HepG2 (cell line): ENCODE results near the gene TGFBR1. TPM values are rescaled to one million over a fixed set of nuclear protein-coding genes. Genes with fewer than 3 reads are reported as not detected.

Source experiments
- EP300 ChIP-seq, 3 experiments: sonication (generic) in 1 of 3; formaldehyde crosslinking in 1 of 3; IDR thresholded peaks; 2 replicates each; pipeline versions ENCODE4 v1.5.1 to v1.6.1; 2011 to 2020; ENCODE audit warnings: low read depth in 2 of 3, low read length in 2 of 3, borderline replicate concordance in 1 of 3, improper control_type of control experiment in 1 of 3, mild to moderate bottlenecking in 1 of 3, missing genetic modification reagents in 1 of 3, moderate library complexity in 1 of 3
- KLF12 ChIP-seq: sonication (generic); formaldehyde crosslinking; IDR thresholded peaks from 2 replicates; pipeline ENCODE4 v1.4.0; 2020; ENCODE audit warnings: missing genetic modification reagents, borderline replicate concordance
- NCOA1 ChIP-seq: sonication (generic); formaldehyde crosslinking; IDR thresholded peaks from 2 replicates; pipeline ENCODE4 v1.9.0; 2021; ENCODE audit warnings: missing genetic modification reagents
- NFE2 ChIP-seq: sonication (generic); formaldehyde crosslinking; IDR thresholded peaks from 2 replicates; pipeline ENCODE4 v1.4.0; 2020; ENCODE audit warnings: missing genetic modification reagents
- NFKB2 ChIP-seq: sonication (generic); formaldehyde crosslinking; IDR thresholded peaks from 2 replicates; pipeline ENCODE4 v1.4.0; 2020; ENCODE audit warnings: missing genetic modification reagents, borderline replicate concordance
- NFYC ChIP-seq: IDR thresholded peaks from 2 replicates; pipeline ENCODE4 v1.6.1; 2016; ENCODE audit warnings: missing genetic modification reagents, missing compliant biosample characterization
- NR2F1 ChIP-seq, 2 experiments: fragments of 450-650 bp in 1 of 2; formaldehyde crosslinking in 1 of 2; IDR thresholded peaks; 2 replicates each; pipeline versions ENCODE4 v1.5.0 to v1.6.1; 2016 to 2020; ENCODE audit warnings: mild to moderate bottlenecking in 1 of 2, missing compliant biosample characterization in 1 of 2, missing genetic modification reagents in 1 of 2, moderate library complexity in 1 of 2
- PLRG1 ChIP-seq: fragments of 450-650 bp; conservative IDR thresholded peaks from 2 replicates; pipeline ENCODE4 v1.6.1; 2016
- SALL1 ChIP-seq: sonication (generic); formaldehyde crosslinking; IDR thresholded peaks from 2 replicates; pipeline ENCODE4 v1.8.0; 2022; ENCODE audit warnings: mild to moderate bottlenecking, missing genetic modification reagents
- SP2 ChIP-seq: sonication (generic); formaldehyde crosslinking; IDR thresholded peaks from 2 replicates; pipeline ENCODE4 v1.5.1; 2020; ENCODE audit warnings: mild to moderate bottlenecking, missing genetic modification reagents
- SPEN ChIP-seq: sonication (generic); formaldehyde crosslinking; IDR thresholded peaks from 2 replicates; pipeline ENCODE4 v1.5.1; 2020; ENCODE audit warnings: low read depth, mild to moderate bottlenecking, missing genetic modification reagents
- XBP1 ChIP-seq: sonication (generic); formaldehyde crosslinking; IDR thresholded peaks from 2 replicates; pipeline ENCODE4 v1.5.0; 2020; ENCODE audit warnings: missing genetic modification reagents
- ZNF496 ChIP-seq: sonication (generic); formaldehyde crosslinking; IDR thresholded peaks from 2 replicates; pipeline ENCODE4 v1.8.1; 2023; ENCODE audit warnings: mild to moderate bottlenecking, moderate library complexity, missing genetic modification reagents; ENCODE audit not compliant: insufficient replicate concordance
- ZNF749 ChIP-seq: sonication (generic); formaldehyde crosslinking; IDR thresholded peaks from 2 replicates; pipeline ENCODE4 v1.8.0; 2022; ENCODE audit warnings: mild to moderate bottlenecking, missing genetic modification reagents, moderate library complexity, borderline replicate concordance
- polyA plus RNA-seq, 8 experiments: library from polyadenylated mRNA; depleted of rRNA in 3 of 8; stranded (reverse) in 7 of 8; unstranded in 1 of 8; fragments of >200 nt; fragmentation: Illumina TruSeq in 4 of 8; extraction: Trizol in 4 of 8; gene quantifications; 2 replicates each; pipeline versions ENCODE4 v1.2.1 to v1.2.3, GENCODE V29; 2011 to 2016; ENCODE audit warnings: low read depth in 4 of 8, missing spikeins in 1 of 8, mixed read lengths in 1 of 8; ENCODE audit not compliant: insufficient read depth in 1 of 8
- total RNA-seq, 5 experiments: library from RNA; depleted of rRNA; stranded (reverse); fragments of >200 nt; fragmentation: Illumina TruSeq; extraction: Trizol; gene quantifications; 2 replicates each; pipeline ENCODE4 v1.2.3, GENCODE V29; 2016; ENCODE audit warnings: low read depth in 1 of 5
- TF ChIP-seq, protein P1 (sequence below): IDR thresholded peaks from 2 replicates; pipeline ENCODE4 v1.6.1; 2018; ENCODE audit warnings: missing genetic modification reagents, mild to moderate bottlenecking, missing compliant biosample characterization
- TF ChIP-seq, protein P2 (sequence below): sonication (generic); formaldehyde crosslinking; IDR thresholded peaks from 2 replicates; pipeline ENCODE4 v1.5.0; 2020; ENCODE audit warnings: missing genetic modification reagents, mild to moderate bottlenecking, borderline replicate concordance
- TF ChIP-seq, protein P3 (sequence below): sonication (generic); formaldehyde crosslinking; IDR thresholded peaks from 2 replicates; pipeline ENCODE4; 2020; ENCODE audit warnings: missing genetic modification reagents, mild to moderate bottlenecking, borderline replicate concordance
- TF ChIP-seq, protein P4 (sequence below), 2 experiments: sonication (generic) in 1 of 2; formaldehyde crosslinking in 1 of 2; IDR thresholded peaks; 2 replicates each; pipeline versions ENCODE4 v1.5.1 to v1.6.1; 2011 to 2020; ENCODE audit warnings: borderline replicate concordance in 1 of 2, low read depth in 1 of 2, low read length in 1 of 2, mild to moderate bottlenecking in 1 of 2, missing genetic modification reagents in 1 of 2, moderate library complexity in 1 of 2
- TF ChIP-seq, protein P5 (sequence below): sonication (generic); formaldehyde crosslinking; IDR thresholded peaks from 2 replicates; pipeline ENCODE4 v1.4.0; 2020; ENCODE audit warnings: low read depth, mild to moderate bottlenecking, missing genetic modification reagents

Gene TGFBR1
- total and polyA plus RNA-seq, 2 of the 13 experiments (the other 11 are each of a cell fraction or from before 2014, with no cell fraction given) = 16.8 to 23.9 TPM

DNA sequence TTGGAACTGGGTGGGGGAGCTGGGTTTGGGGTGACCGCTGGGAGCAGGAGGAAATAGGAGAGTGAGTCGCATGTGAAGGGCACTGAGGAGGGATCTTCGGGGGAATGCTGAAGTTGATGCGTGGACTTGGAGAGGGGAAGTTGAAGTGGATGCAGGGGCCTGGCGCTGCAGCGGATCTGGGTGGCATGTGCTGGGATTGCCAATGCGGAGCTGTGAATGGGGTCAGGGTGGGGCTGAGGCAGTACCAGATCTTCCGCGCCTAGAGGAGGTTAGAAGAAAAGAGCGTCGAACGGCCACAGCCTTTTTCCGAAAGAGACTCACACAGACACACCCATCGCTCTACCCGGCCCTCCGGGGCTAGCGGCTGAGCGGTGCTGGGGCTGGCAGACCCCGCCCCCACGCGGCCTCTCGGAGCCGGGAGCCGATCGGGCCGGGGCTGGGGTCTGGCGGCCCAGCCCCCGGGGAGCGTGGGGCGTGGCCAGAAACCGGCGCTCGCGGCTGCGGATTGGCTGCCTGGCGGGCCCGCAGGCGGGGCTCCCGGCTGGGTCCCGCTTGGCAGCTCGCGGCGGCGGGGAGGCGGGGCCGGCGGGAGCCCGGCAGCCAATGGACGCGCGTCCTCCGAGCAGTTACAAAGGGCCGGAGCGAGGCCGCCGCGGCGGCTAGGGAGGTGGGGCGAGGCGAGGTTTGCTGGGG is at the start of gene TGFBR1 (continued):
- TF ChIP-seq, protein P1, sequence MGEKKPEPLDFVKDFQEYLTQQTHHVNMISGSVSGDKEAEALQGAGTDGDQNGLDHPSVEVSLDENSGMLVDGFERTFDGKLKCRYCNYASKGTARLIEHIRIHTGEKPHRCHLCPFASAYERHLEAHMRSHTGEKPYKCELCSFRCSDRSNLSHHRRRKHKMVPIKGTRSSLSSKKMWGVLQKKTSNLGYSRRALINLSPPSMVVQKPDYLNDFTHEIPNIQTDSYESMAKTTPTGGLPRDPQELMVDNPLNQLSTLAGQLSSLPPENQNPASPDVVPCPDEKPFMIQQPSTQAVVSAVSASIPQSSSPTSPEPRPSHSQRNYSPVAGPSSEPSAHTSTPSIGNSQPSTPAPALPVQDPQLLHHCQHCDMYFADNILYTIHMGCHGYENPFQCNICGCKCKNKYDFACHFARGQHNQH (CRISPR knock-in tag) = no peak
- TF ChIP-seq EP300 (IDR thresholded peaks at IDR 0.05; ENCODE audit: low read depth in 2 of 2, low read length in 2 of 2) (no peak), EP300 (CRISPR knock-in tag; IDR thresholded peaks at IDR 0.05; ENCODE audit: borderline replicate concordance) (no peak), PLRG1 (no peak), KLF12 (CRISPR knock-in tag) (0 out of 2 replicates have a peak, but pooled peaks have one; percentile 18), SPEN (CRISPR knock-in tag) (0 out of 2 replicates have a peak, but pooled peaks have one; percentile 31), XBP1 (CRISPR knock-in tag) (no peak), NFKB2 (peak; percentile 43; the same call in 1 of the 2 replicates), ZNF749 (0 out of 2 replicates have a peak, but pooled peaks have one; percentile 5), SALL1 (peak; percentile 32; the same call in 1 of the 2 replicates), NFYC (peak; percentile 54), SP2 (peak; percentile 69), NCOA1 (no peak), NR2F1 (CRISPR knock-in tag; IDR thresholded peaks at IDR 0.05) (no peak), ZNF496 (CRISPR knock-in tag) (no peak), NFE2 (CRISPR knock-in tag) (no peak)
- TF ChIP-seq, protein P2, sequence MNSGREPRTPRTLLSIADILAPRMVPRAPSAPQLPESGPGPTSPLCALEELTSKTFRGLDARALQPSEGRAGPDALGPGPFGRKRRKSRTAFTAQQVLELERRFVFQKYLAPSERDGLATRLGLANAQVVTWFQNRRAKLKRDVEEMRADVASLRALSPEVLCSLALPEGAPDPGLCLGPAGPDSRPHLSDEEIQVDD = no peak
- TF ChIP-seq, protein P3, sequence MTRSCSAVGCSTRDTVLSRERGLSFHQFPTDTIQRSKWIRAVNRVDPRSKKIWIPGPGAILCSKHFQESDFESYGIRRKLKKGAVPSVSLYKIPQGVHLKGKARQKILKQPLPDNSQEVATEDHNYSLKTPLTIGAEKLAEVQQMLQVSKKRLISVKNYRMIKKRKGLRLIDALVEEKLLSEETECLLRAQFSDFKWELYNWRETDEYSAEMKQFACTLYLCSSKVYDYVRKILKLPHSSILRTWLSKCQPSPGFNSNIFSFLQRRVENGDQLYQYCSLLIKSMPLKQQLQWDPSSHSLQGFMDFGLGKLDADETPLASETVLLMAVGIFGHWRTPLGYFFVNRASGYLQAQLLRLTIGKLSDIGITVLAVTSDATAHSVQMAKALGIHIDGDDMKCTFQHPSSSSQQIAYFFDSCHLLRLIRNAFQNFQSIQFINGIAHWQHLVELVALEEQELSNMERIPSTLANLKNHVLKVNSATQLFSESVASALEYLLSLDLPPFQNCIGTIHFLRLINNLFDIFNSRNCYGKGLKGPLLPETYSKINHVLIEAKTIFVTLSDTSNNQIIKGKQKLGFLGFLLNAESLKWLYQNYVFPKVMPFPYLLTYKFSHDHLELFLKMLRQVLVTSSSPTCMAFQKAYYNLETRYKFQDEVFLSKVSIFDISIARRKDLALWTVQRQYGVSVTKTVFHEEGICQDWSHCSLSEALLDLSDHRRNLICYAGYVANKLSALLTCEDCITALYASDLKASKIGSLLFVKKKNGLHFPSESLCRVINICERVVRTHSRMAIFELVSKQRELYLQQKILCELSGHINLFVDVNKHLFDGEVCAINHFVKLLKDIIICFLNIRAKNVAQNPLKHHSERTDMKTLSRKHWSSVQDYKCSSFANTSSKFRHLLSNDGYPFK (CRISPR knock-in tag) = no peak
- TF ChIP-seq, protein P4, sequence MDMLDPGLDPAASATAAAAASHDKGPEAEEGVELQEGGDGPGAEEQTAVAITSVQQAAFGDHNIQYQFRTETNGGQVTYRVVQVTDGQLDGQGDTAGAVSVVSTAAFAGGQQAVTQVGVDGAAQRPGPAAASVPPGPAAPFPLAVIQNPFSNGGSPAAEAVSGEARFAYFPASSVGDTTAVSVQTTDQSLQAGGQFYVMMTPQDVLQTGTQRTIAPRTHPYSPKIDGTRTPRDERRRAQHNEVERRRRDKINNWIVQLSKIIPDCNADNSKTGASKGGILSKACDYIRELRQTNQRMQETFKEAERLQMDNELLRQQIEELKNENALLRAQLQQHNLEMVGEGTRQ (IDR thresholded peaks at IDR 0.05; ENCODE audit: low read depth, low read length) = no peak
- TF ChIP-seq, protein P4 (CRISPR knock-in tag; IDR thresholded peaks at IDR 0.05; ENCODE audit: borderline replicate concordance) = no peak
- TF ChIP-seq, protein P5, sequence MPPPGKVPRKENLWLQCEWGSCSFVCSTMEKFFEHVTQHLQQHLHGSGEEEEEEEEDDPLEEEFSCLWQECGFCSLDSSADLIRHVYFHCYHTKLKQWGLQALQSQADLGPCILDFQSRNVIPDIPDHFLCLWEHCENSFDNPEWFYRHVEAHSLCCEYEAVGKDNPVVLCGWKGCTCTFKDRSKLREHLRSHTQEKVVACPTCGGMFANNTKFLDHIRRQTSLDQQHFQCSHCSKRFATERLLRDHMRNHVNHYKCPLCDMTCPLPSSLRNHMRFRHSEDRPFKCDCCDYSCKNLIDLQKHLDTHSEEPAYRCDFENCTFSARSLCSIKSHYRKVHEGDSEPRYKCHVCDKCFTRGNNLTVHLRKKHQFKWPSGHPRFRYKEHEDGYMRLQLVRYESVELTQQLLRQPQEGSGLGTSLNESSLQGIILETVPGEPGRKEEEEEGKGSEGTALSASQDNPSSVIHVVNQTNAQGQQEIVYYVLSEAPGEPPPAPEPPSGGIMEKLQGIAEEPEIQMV (CRISPR knock-in tag) = no peak
